Activated naive CD8-positive, alpha-beta T cell treated with anti-CD3 and anti-CD28 coated beads, Interleukin-2, amount 50 U/mL, for 16 hours (primary cell): ENCODE data around the gene ZNF354B.
"Not testable (repeated sequence)": the region's sequence is repeated elsewhere in the genome, so short reads cannot be mapped to it uniquely, and the experiment has no call there.

Experiments used
- DNase-seq: peaks from one replicate; pipeline ENCODE4 v3.0.0-alpha.2; 2020; ENCODE audit warnings: low read depth, low spot score

ZNF354B gene

DNA sequence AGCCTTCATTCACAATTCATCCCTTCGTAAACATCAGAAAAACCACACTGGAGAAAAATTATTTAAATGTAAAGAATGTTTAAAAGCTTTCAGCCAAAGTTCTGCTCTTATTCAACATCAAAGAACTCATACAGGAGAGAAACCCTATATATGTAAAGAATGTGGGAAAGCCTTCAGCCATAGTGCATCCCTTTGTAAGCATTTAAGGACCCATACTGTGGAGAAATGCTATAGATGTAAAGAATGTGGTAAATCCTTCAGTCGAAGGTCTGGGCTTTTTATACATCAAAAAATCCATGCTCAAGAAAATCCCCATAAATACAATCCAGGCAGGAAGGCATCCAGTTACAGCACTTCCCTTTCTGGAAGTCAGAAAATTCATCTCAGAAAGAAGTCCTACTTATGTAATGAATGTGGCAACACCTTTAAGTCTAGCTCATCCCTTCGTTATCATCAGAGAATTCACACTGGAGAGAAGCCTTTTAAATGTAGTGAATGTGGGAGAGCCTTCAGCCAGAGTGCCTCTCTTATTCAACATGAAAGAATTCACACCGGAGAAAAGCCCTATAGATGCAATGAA is 23.5 kb downstream of the ZNF354B start:
- not testable (repeated sequence) for DNase-seq

- DNase-seq, result no peak
These were observed 24.2 kb downstream of the ZNF354B start for GRCh38 chr5:178883815-178884430.

GRCh38 chr5:178895615-178896571 is 36.1 kb downstream of the ZNF354B start, which contains the start of gene ZFP2:
ZFP2 (plus strand) TSS chr5:178895913; CDS start chr5:178931314, 35,401 bp downstream.
- DNase-seq, result no peak

DNA sequence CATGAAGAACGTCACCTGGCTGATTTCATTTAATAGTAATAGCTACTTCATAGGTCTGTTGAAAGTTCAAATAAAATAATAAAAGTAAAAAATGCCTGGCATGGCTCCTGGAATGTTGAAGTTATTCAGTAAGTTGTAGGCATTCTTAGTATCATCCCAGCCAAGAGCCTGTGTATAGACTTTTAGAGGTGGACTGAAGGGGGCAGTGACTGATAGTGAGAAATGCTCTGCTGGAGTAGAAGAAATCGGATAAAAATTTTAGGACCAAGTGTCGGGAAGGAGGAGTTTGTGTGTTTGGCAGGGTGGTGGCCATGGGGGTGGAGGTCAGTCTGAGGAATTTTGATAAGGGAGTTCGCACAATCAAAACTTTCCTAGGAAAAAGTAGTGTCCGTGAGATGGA is 39.5 kb downstream of the ZNF354B start:
- DNase-seq, result no peak

DNA sequence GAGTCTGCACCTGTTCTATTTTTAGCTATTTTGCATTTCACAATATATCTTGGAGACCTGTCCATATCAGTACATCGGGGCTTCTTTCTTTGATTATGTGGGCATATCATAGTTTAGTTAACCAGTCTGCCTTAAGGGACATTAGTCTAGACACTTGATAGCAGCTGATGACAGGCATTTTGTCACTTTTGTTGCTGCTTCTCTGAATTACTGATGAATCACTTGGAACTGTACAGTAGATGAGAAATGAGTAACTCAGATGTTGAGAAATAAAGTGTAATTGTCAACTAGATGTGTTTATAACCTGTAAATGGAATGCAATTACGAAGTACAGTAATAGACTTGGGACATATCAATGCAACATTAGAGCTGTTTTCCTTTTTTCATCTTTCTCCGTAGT is 43.1 kb downstream of the ZNF354B start:
- no peak for DNase-seq

DNA sequence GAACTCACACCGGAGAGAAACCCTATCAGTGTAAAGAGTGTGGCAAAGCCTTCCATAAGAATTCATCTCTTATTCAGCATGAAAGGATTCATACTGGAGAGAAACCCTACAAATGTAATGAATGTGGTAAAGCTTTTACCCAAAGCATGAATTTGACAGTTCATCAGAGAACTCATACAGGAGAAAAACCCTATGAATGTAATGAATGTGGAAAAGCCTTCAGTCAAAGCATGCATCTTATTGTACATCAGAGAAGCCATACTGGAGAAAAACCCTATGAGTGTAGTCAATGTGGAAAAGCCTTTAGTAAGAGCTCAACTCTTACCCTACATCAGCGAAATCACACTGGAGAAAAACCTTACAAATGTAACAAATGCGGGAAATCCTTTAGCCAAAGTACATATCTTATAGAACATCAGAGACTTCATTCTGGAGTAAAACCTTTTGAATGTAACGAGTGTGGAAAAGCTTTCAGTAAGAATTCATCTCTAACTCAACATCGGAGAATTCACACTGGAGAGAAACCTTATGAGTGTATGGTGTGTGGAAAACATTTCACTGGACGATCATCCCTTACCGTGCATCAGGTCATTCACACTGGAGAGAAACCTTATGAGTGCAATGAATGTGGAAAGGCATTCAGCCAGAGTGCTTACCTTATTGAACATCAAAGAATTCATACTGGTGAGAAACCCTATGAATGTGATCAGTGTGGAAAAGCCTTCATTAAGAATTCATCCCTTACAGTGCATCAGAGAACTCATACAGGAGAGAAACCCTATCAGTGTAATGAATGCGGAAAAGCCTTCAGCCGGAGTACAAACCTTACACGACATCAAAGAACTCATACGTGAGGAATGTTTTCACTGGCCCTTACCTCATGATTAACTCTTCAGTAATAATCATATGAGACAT is 72.3 kb downstream of the ZNF354B start:
- DNase-seq, result no peak
